PC-3 (cell line): ENCODE measurements around the gene ERFE.

Source experiments
- EZH2phosphoT487 ChIP-seq: fragments of 300-600 bp; sonication (generic); IDR thresholded peaks from 2 replicates; pipeline ENCODE4 v1.6.1; 2018; ENCODE audit warnings: mild to moderate bottlenecking, antibody characterized with exemption, low read length, borderline replicate concordance
- TF ChIP-seq, protein P1 (sequence below): fragments of 300-600 bp; sonication (generic); conservative IDR thresholded peaks from 2 replicates; pipeline ENCODE4 v1.5.1; 2017; ENCODE audit warnings: antibody characterized with exemption, low read depth, mild to moderate bottlenecking, low read length

DNA sequence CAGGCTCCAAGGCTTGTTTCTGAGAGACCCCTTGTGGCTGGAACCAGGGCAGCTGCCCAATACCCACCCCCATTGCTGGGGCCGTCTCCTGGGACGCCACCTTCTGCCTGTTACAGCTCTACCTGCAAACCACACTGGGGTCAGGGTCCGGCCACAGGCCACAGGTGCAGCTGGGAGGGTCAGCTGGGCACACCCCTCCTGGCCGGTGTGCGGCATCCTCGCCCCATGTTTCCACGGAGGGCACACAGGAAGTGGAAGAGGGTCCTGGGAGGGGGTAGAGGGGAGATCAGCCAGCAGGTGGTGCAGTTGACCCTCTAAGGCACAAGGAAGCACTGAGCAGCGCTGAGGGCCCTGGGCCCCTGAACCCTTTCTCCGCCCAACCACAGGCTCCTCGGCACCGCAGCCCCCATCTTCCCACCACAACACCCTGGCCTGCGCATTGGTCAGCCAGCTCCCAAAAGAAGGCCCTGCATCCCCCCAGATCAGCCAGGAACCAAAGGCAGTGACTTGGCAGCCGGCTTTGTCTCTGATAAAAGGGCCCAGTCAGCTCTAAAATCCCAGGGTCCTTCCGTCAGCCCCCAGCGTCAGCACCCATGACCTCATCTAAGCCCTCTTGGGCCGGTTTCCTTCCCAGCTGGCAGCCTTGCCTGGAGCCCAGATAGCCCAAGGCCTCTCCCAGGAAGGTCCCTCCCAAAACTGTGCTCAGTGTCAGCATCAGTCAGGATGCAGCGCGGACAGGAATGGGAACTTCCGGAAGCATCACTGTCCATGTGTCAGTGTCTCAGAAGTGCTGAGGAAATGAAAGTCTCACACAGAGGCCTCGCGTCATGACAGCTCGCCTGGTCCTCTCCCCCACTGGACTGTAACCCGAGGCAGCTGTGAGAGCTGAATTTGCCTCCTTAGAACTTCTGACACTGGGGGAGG, 1.7 kb downstream of the ERFE start:
- TF ChIP-seq, protein P1, sequence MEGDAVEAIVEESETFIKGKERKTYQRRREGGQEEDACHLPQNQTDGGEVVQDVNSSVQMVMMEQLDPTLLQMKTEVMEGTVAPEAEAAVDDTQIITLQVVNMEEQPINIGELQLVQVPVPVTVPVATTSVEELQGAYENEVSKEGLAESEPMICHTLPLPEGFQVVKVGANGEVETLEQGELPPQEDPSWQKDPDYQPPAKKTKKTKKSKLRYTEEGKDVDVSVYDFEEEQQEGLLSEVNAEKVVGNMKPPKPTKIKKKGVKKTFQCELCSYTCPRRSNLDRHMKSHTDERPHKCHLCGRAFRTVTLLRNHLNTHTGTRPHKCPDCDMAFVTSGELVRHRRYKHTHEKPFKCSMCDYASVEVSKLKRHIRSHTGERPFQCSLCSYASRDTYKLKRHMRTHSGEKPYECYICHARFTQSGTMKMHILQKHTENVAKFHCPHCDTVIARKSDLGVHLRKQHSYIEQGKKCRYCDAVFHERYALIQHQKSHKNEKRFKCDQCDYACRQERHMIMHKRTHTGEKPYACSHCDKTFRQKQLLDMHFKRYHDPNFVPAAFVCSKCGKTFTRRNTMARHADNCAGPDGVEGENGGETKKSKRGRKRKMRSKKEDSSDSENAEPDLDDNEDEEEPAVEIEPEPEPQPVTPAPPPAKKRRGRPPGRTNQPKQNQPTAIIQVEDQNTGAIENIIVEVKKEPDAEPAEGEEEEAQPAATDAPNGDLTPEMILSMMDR, result peak; percentile 34; the same call in 1 of the 2 replicates
- no peak for TF ChIP-seq EZH2phosphoT487
